Kasumi-1 (cell line): ENCODE results near the gene CPAMD8.

ENCODE experiments used
- DNase-seq, 2 experiments: peaks; one replicate each; lab custom pipeline; 2025; lab: John Stamatoyannopoulos, UW

The CPAMD8 gene

GRCh38 chr19:16892868-16893685 is 133.5 kb downstream of the CPAMD8 start:
- DNase-seq = no peak

- no peak for DNase-seq
Observed at GRCh38 chr19:16892436-16892835, 134.2 kb downstream of the CPAMD8 start.

- DNase-seq = no peak
Observed at GRCh38 chr19:16891696-16892382, 134.8 kb downstream of the CPAMD8 start.

GRCh38 chr19:16890461-16891184 is 136.0 kb downstream of the CPAMD8 start:
- DNase-seq = no peak

- no peak for DNase-seq
Observed at GRCh38 chr19:16889883-16890460, 136.6 kb downstream of the CPAMD8 start.

- no peak for DNase-seq
Observed at GRCh38 chr19:16889366-16889882, 137.2 kb downstream of the CPAMD8 start.

- peak; percentile 40 to 59 for DNase-seq
Observed at GRCh38 chr19:16888629-16889365, 137.8 kb downstream of the CPAMD8 start, which contains the start of gene F2RL3. F2RL3 (plus strand) TSS chr19:16888999; CDS start chr19:16889190, 191 bp downstream.

GRCh38 chr19:16887353-16888265 is 139.0 kb downstream of the CPAMD8 start:
- DNase-seq = no peak

GRCh38 chr19:16886305-16886880 is 140.2 kb downstream of the CPAMD8 start:
- DNase-seq = no peak

GRCh38 chr19:16885166-16885565 is 141.4 kb downstream of the CPAMD8 start:
- DNase-seq = no peak

- DNase-seq = no peak
Observed at GRCh38 chr19:16883522-16883921, 143.1 kb downstream of the CPAMD8 start.

- DNase-seq = no peak
Observed at GRCh38 chr19:16882146-16882545, 144.5 kb downstream of the CPAMD8 start.

- no peak for DNase-seq
Observed at GRCh38 chr19:16880884-16881554, 145.6 kb downstream of the CPAMD8 start.

GRCh38 chr19:16878181-16878965 is 148.2 kb downstream of the CPAMD8 start:
- DNase-seq = no peak

- no peak for DNase-seq
Observed at GRCh38 chr19:16877581-16877980, 149.0 kb downstream of the CPAMD8 start.

GRCh38 chr19:16876904-16877361 is 149.7 kb downstream of the CPAMD8 start:
- no peak for DNase-seq

GRCh38 chr19:16875584-16876555 is 150.7 kb downstream of the CPAMD8 start:
- DNase-seq = no peak
